Immature natural killer cell (primary cell): Measurements from ENCODE around the gene GCN1. TPM values are rescaled to one million over a fixed set of nuclear protein-coding genes. Genes with fewer than 3 reads are reported as not detected.
A peak's percentile ranks its signal among the peaks of the same experiment; 100 is the strongest.

Experiments used
- DNase-seq, 3 donors: peaks; one replicate each; pipeline ENCODE4 v3.0.0; 2022; ENCODE audit warnings: mixed read lengths in 1 of 3
- H3K27ac Mint-ChIP-seq, 6 donors: one replicate each; pipeline ENCODE4 v1.8.0; 2020; ENCODE audit warnings: mixed read lengths in 6 of 6, mild to moderate bottlenecking in 5 of 6, inconsistent platforms in 4 of 6, moderate library complexity in 3 of 6
- H3K27me3 Mint-ChIP-seq, 3 donors: one replicate each; pipeline ENCODE4 v1.8.0; 2020 to 2021; ENCODE audit warnings: low read depth in 3 of 3, mild to moderate bottlenecking in 3 of 3, mixed read lengths in 3 of 3, moderate library complexity in 3 of 3, inconsistent platforms in 1 of 3
- H3K36me3 Mint-ChIP-seq, 3 donors: one replicate each; pipeline ENCODE4 v1.8.0; 2020; ENCODE audit warnings: mixed read lengths in 3 of 3, inconsistent platforms in 2 of 3, mild to moderate bottlenecking in 2 of 3
- H3K4me1 Mint-ChIP-seq, 2 donors: one replicate each; pipeline ENCODE4 v1.8.0; 2020; ENCODE audit warnings: inconsistent platforms in 2 of 2, mild to moderate bottlenecking in 2 of 2, mixed read lengths in 2 of 2, moderate library complexity in 1 of 2
- H3K4me3 Mint-ChIP-seq, 5 donors: one replicate each; pipeline ENCODE4 v1.8.0; 2020; ENCODE audit warnings: mild to moderate bottlenecking in 5 of 5, mixed read lengths in 5 of 5, inconsistent platforms in 3 of 5, moderate library complexity in 3 of 5
- H3K9me3 Mint-ChIP-seq, 6 donors: one replicate each; pipeline ENCODE4 v1.8.0; 2020; ENCODE audit warnings: mild to moderate bottlenecking in 6 of 6, mixed read lengths in 6 of 6, inconsistent platforms in 4 of 6, moderate library complexity in 3 of 6
- polyA plus RNA-seq, 3 donors: library from polyadenylated mRNA; unstranded; fragments of 300-500 nt; fragmentation: Illumina TruSeq; gene quantifications; one replicate each; pipeline ENCODE4 v1.2.3, GENCODE V29; 2021

The GCN1 gene
- polyA plus RNA-seq, 3 donors from 2014 or later = 9.7 to 26.4 (median 11.3) TPM

DNA sequence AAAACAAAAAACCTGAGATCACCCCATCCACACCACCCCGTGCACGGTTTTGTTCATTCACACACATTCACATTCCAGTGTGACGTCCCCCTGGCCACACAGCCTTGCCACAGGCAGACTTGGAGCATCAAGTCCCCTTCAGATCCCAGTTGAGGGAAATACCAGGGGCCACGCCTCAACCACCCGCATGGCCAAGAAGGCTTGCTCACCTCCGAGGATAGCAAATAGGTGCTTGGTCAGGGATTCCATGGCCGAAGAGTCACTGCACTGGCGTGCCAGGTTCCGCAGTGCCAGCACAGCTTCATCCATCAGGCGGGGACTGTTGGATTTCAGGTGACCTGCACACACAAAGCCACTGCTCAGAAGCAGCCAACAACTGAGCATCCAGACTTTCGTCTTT is 19.0 kb downstream of the GCN1 start:
- peaks cover 18 to 53% (median 37%) of the 10 kb centered on the region in 3 donors for H3K36me3 Mint-ChIP-seq
- peaks cover 0 to 2% (median 0%) of the 10 kb centered on the region in 3 donors for H3K27me3 Mint-ChIP-seq
- H3K9me3 Mint-ChIP-seq = no peaks in the 10 kb centered on the region
- no peak overlapping the region for H3K4me3 Mint-ChIP-seq
- peaks cover 0 to 2% of the 10 kb centered on the region in 2 donors for H3K4me1 Mint-ChIP-seq
- no peak for DNase-seq
- H3K27ac Mint-ChIP-seq = peak overlapping the region in 1 of 6 donors; percentile 59

DNA sequence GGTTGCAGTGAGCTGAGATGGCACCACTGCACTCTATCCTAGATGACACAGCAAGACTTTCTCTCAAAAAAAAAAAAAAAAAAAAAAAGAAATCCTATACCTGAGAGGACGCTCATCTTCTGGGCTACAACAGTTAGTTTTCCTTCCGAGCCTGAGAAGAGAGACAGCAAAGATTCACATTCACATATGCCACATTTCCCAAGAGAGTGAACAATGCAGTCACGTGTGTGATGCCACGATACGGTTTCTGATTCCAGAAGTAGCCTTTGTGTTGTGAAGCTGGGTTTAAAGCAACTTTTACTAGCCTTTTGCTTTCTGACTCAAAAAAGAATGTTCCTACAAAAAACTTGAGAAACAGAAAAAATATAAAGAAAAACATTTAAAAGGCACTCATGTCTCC is 19.5 kb downstream of the GCN1 start:
- H3K9me3 Mint-ChIP-seq = no peaks in the 10 kb centered on the region
- H3K4me3 Mint-ChIP-seq = no peak overlapping the region
- no peak overlapping the region for H3K27ac Mint-ChIP-seq
- H3K36me3 Mint-ChIP-seq = peaks cover 18 to 56% (median 37%) of the 10 kb centered on the region in 3 donors
- peaks cover 0 to 2% of the 10 kb centered on the region in 2 donors for H3K4me1 Mint-ChIP-seq
- no peak for DNase-seq
- peaks cover 0 to 2% (median 0%) of the 10 kb centered on the region in 3 donors for H3K27me3 Mint-ChIP-seq

DNA sequence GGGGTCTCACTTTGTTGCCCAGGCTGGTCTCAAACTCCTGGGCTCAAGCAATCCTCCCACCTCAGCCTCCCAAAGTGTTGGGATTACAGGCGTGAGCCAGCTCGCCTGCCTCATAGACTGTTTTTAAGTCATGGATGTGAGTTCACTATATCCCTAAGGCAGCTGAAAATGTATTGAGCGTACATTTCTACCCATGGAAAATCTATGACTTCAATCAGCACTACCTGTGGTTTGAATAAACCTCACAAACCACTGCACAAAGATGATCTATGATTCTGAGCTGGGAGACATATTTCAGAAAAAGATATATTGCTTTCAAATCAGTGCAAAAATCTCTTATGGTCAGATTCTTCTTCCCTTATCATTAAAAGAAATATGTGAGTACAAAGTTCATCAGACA is 22.5 kb downstream of the GCN1 start:
- peaks cover 0 to 2% (median 2%) of the 10 kb centered on the region in 3 donors for H3K27me3 Mint-ChIP-seq

DNA sequence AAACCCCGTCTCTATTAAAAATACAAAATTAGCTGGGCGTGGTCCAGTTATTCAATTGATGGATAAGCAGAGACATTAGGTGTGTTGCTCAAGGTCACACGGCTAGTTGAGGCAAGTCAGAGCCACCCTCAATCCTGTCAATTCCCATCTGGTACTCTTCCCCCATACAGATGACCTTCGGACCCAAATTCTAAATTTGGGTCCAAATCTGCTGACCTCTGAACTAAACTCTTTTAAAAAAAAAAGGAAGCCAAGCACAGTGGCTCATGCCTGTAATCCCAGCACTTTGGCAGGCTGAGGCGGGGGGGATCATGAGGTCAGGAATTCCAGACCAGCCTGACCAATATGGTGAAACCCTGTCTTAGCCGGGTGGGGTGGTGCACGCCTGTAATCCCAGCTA is 23.9 kb downstream of the GCN1 start:
- Mint-ChIP-seq H3K9me3 (no peaks in the 10 kb centered on the region), H3K27ac (no peak overlapping the region), H3K4me3 (no peak overlapping the region), H3K4me1 (no peaks in the 10 kb centered on the region), H3K36me3 (peaks cover 8 to 44% (median 12%) of the 10 kb centered on the region in 3 donors), H3K27me3 (peaks cover 0 to 2% (median 2%) of the 10 kb centered on the region in 3 donors)
- no peak for DNase-seq

More for the DNA sequence above, 22.5 kb downstream of the GCN1 start:
- no peaks in the 10 kb centered on the region for H3K4me1 Mint-ChIP-seq
- peaks cover 8 to 54% (median 20%) of the 10 kb centered on the region in 3 donors for H3K36me3 Mint-ChIP-seq
- no peaks in the 10 kb centered on the region for H3K9me3 Mint-ChIP-seq
- no peak for DNase-seq
- no peak overlapping the region for H3K27ac Mint-ChIP-seq
- H3K4me3 Mint-ChIP-seq = no peak overlapping the region

DNA sequence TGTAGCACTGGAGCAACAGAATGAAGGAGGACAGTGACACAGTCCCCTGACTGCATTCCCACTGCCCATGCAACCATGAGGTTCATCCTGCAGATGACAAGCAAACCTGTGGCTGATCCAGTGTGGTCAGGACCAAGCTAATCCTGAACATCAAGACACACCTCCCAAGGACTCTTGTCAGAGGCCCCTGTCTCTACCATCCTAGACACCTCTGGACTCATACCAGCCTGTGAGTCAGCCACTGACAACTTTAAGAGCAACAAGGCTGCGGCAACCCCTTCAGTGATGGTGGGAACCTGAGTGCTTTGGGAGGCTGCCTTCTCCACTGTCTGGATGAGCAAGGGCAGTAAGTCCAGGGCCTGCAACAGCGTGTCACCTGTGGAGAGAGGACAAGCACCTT is 24.6 kb downstream of the GCN1 start:
- no peak for DNase-seq
- Mint-ChIP-seq H3K4me3 (no peak overlapping the region), H3K27ac (no peak overlapping the region), H3K36me3 (peaks cover 8 to 37% (median 12%) of the 10 kb centered on the region in 3 donors), H3K9me3 (no peaks in the 10 kb centered on the region), H3K4me1 (no peaks in the 10 kb centered on the region), H3K27me3 (peaks cover 0 to 2% (median 2%) of the 10 kb centered on the region in 3 donors)

DNA sequence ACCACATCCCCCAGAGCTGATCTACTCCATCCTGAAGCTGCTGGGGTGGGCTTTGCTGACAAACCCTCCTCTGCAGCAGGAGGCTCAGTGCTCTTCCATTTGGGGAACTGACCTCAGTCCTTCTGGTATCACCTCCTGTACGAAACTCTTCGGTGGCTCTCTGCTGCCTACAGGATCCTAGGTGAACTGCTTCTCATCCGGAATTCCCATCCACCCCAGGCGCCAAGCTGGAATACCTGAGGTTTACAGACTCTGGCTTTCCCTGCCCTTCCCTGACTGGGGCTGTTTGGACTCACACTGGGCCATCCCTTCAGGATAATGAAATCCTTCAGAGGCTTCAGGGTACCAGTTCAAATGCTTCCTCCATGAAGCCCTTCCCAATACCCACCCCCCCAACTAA is 26.2 kb downstream of the GCN1 start:
- Mint-ChIP-seq H3K27me3 (peaks cover 0 to 2% (median 1%) of the 10 kb centered on the region in 3 donors), H3K9me3 (no peaks in the 10 kb centered on the region), H3K4me1 (no peaks in the 10 kb centered on the region), H3K4me3 (no peak overlapping the region), H3K36me3 (peaks cover 2 to 34% (median 9%) of the 10 kb centered on the region in 3 donors), H3K27ac (no peak overlapping the region)
- DNase-seq = no peak

GRCh38 chr12:120167529-120168095 is 26.9 kb downstream of the GCN1 start:
- H3K27me3 Mint-ChIP-seq = peaks cover 0 to 2% (median 1%) of the 10 kb centered on the region in 3 donors
- no peak for DNase-seq
- H3K4me3 Mint-ChIP-seq = no peak overlapping the region
- H3K36me3 Mint-ChIP-seq = peaks cover under 1 to 32% (median 9%) of the 10 kb centered on the region in 3 donors
- no peaks in the 10 kb centered on the region for H3K9me3 Mint-ChIP-seq
- no peaks in the 10 kb centered on the region for H3K4me1 Mint-ChIP-seq
- H3K27ac Mint-ChIP-seq = peak overlapping the region in 1 of 6 donors; percentile 50

DNA sequence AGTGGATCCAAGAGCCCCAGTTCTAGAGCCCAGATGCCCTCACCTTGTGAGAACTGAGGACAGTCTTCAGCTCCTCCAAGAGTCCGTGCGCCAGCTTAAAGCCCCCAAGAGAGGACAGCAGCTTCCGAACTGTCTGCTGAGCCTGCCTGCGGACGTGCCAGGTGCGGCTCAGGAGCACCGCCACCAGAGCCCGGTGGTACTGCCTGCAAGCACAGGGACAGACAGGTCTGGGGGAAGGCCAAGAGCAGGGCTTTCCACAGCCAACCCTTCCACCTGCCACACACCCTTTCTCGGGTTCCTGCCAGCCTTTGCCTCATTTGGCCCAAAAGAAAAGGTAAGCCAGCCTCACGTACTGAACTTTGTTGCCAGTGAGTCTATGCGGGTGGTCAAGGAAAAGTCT is 30.2 kb downstream of the GCN1 start:
- H3K36me3 Mint-ChIP-seq = peaks cover 14 to 40% (median 21%) of the 10 kb centered on the region in 3 donors

DNA sequence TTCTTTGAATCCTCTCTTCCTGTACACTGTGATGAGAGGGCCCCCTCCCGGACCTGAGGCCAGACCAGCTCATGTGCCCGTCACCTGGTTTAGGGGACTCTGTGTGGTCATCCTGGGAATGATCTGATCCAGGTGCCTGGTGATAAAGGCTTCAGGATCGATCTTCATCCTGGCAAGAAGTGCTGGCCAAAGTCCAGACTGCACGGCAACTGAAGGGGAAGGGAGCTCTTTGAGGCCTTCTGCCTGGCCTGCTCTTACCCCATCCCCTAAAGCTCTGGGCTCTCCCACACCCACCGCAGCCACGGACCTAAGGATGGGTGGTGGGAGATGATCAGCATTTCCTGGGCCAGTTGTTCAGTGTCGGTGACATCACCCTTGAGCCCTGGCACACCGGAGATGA is 31.8 kb downstream of the GCN1 start:
- Mint-ChIP-seq H3K36me3 (peaks cover 20 to 35% (median 23%) of the 10 kb centered on the region in 3 donors), H3K27me3 (peaks cover 0 to 6% (median 0%) of the 10 kb centered on the region in 3 donors), H3K27ac (no peak overlapping the region), H3K9me3 (no peaks in the 10 kb centered on the region), H3K4me1 (no peaks in the 10 kb centered on the region), H3K4me3 (no peak overlapping the region)
- no peak for DNase-seq

More for the DNA sequence above, 30.2 kb downstream of the GCN1 start:
- no peak overlapping the region for H3K4me3 Mint-ChIP-seq
- H3K27ac Mint-ChIP-seq = no peak overlapping the region
- H3K27me3 Mint-ChIP-seq = peaks cover 0 to 3% (median 2%) of the 10 kb centered on the region in 3 donors
- no peaks in the 10 kb centered on the region for H3K4me1 Mint-ChIP-seq
- DNase-seq = no peak
- H3K9me3 Mint-ChIP-seq = no peaks in the 10 kb centered on the region

DNA sequence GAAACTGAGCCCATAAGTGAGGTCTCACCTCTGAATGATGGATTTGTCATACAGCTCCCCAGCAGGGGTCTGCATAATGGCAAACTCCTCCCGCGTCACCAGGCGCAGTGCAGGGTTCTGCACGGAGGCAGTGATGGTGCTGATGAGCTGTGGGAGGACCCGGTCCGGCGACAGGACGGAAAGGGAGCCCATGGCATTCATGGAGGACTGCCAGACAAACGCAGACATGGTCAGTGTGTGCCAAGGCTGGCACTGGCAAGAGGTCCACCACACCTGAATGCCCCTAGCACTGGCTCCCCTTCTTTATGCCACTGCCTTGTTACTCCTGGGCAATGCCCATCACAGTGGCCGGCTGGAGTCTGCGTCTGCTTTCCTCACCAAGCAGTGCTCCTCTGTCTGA is 32.7 kb downstream of the GCN1 start:
- Mint-ChIP-seq H3K4me1 (no peaks in the 10 kb centered on the region), H3K27ac (no peak overlapping the region), H3K9me3 (no peaks in the 10 kb centered on the region), H3K4me3 (no peak overlapping the region), H3K36me3 (peaks cover 26 to 41% (median 31%) of the 10 kb centered on the region in 3 donors), H3K27me3 (peaks cover 0 to 6% (median 0%) of the 10 kb centered on the region in 3 donors)
- no peak for DNase-seq

GRCh38 chr12:120159509-120160237 is 34.8 kb downstream of the GCN1 start:
- H3K27me3 Mint-ChIP-seq = peaks cover 0 to 6% (median 0%) of the 10 kb centered on the region in 3 donors
- H3K36me3 Mint-ChIP-seq = peaks cover 30 to 54% (median 40%) of the 10 kb centered on the region in 3 donors
- no peak overlapping the region for H3K27ac Mint-ChIP-seq
- DNase-seq = no peak
- no peaks in the 10 kb centered on the region for H3K4me1 Mint-ChIP-seq
- no peak overlapping the region for H3K4me3 Mint-ChIP-seq
- no peaks in the 10 kb centered on the region for H3K9me3 Mint-ChIP-seq

- Mint-ChIP-seq H3K4me3 (no peak overlapping the region), H3K36me3 (peaks cover 32 to 51% (median 36%) of the 10 kb centered on the region in 3 donors), H3K4me1 (no peaks in the 10 kb centered on the region), H3K27ac (no peak overlapping the region), H3K27me3 (peaks cover 0 to 5% (median 0%) of the 10 kb centered on the region in 3 donors), H3K9me3 (no peaks in the 10 kb centered on the region)
- DNase-seq = no peak
Observed at GRCh38 chr12:120158351-120158750, 36.2 kb downstream of the GCN1 start.

- no peaks in the 10 kb centered on the region for H3K9me3 Mint-ChIP-seq
- peaks cover 32 to 51% (median 36%) of the 10 kb centered on the region in 3 donors for H3K36me3 Mint-ChIP-seq
- H3K4me3 Mint-ChIP-seq = no peak overlapping the region
- no peak for DNase-seq
- no peaks in the 10 kb centered on the region for H3K4me1 Mint-ChIP-seq
- peaks cover 0 to 5% (median 0%) of the 10 kb centered on the region in 3 donors for H3K27me3 Mint-ChIP-seq
- H3K27ac Mint-ChIP-seq = peak overlapping the region in 1 of 6 donors; percentile 19
Observed at GRCh38 chr12:120157678-120158077, 36.8 kb downstream of the GCN1 start.
